Loucy (cell line): ENCODE data around the gene F12.

ENCODE experiments used
- CTCF ChIP-seq: fragments of 200-600 bp; sonication (generic); conservative IDR thresholded peaks from 2 replicates; pipeline ENCODE4 v1.5.1; 2014; ENCODE audit warnings: mild to moderate bottlenecking, antibody characterized with exemption, low read length
- EZH2phosphoT487 ChIP-seq: fragments of 200-600 bp; IDR thresholded peaks from 2 replicates; pipeline ENCODE4 v1.6.1; 2018; ENCODE audit warnings: antibody characterized with exemption, mild to moderate bottlenecking, moderate library complexity, borderline replicate concordance

GRCh38 chr5:177452688-177453638 lies 43.6 kb upstream of the F12 start:
- no peak for TF ChIP-seq CTCF
- no peak for TF ChIP-seq EZH2phosphoT487
